Stomach (tissue), 9 donors: ENCODE measurements around the gene LDLRAD3. TPM values are rescaled to one million over a fixed set of nuclear protein-coding genes. Genes with fewer than 3 reads are reported as not detected.

Source experiments
- DNase-seq, 2 donors: peaks; one replicate each; pipeline versions ENCODE4 v3.0.0 to v3.0.0-alpha.2; 2013 to 2019
- H3K27ac ChIP-seq, 5 donors: fragments of 200-600 bp in 4 of 5; sonication (generic) in 4 of 5; one replicate each; pipeline ENCODE4 v1.5.1; 2013 to 2019; ENCODE audit warnings: mild to moderate bottlenecking in 1 of 5, moderate library complexity in 1 of 5
- H3K27me3 ChIP-seq, 3 donors: fragments of 200-600 bp; sonication (generic); one replicate each; pipeline ENCODE4 v1.5.1; 2017 to 2019; ENCODE audit warnings: mixed run types in 1 of 3
- H3K36me3 ChIP-seq, 4 donors: fragments of 200-600 bp; sonication (generic); 1 replicate in 3 of 4; 2 replicates in 1 of 4; pipeline ENCODE4 v1.5.1; 2016 to 2019
- H3K4me1 ChIP-seq, 4 donors: fragments of 200-600 bp; sonication (generic); one replicate each; pipeline ENCODE4 v1.5.1; 2016 to 2019
- H3K4me3 ChIP-seq, 4 donors: fragments of 200-600 bp; sonication (generic) in 3 of 4; one replicate each; pipeline ENCODE4 v1.5.1; 2016 to 2019; ENCODE audit warnings: mild to moderate bottlenecking in 1 of 4
- H3K9me3 ChIP-seq, 4 donors: fragments of 200-600 bp; sonication (generic); one replicate each; pipeline ENCODE4 v1.5.1; 2016 to 2019
- EP300 ChIP-seq: sonication (generic); formaldehyde crosslinking; IDR thresholded peaks from one replicate; pipeline ENCODE4 v1.6.1; 2017; ENCODE audit warnings: antibody characterized with exemption
- POLR2A ChIP-seq, 4 donors: fragments of 450-650 bp; IDR thresholded peaks; one replicate each; pipeline ENCODE4 v1.6.1; 2016; ENCODE audit warnings: antibody characterized with exemption in 4 of 4, control low read depth in 2 of 4, mild to moderate bottlenecking in 1 of 4, moderate library complexity in 1 of 4
- POLR2AphosphoS5 ChIP-seq, 3 donors: sonication (generic); formaldehyde crosslinking; IDR thresholded peaks; one replicate each; pipeline ENCODE4 v1.6.1; 2016; ENCODE audit warnings: antibody characterized with exemption in 3 of 3
- WGBS, 5 donors: extraction: QIAGEN DNeasy Blood & Tissue Kit in 3 of 5; methylation state at CpG; one replicate each; pipeline versions ENCODE4 v1.1.5 to v1.1.7; 2013 to 2018; 5-methylcytosine and 5-hydroxymethylcytosine counted together
- intact Hi-C: fragments of 100-400 bp; cut with DNase I; formaldehyde crosslinking; loops from one replicate; pipeline ENCODE4 v1.15.1; 2023; ENCODE audit warnings: low total_unique reads
- polyA plus RNA-seq, 3 donors: library from polyadenylated mRNA; stranded (reverse); fragments of 200-250 nt; gene quantifications; one replicate each; pipeline ENCODE4 v1.2.3, GENCODE V29; 2013
- total RNA-seq, 5 donors: library from RNA; depleted of rRNA; stranded (reverse); fragments of >200 nt; gene quantifications; one replicate each; pipeline versions ENCODE4 v1.1.0 to v1.2.3, GENCODE V29; 2014 to 2016
- TF ChIP-seq, protein P1 (sequence below), 7 experiments: fragments of 450-650 bp in 4 of 7; fragments of 200-600 bp in 3 of 7; sonication (generic) in 3 of 7; IDR thresholded peaks; one replicate each; pipeline ENCODE4 v1.5.1; 2016 to 2019; ENCODE audit warnings: antibody characterized with exemption in 7 of 7, control low read depth in 2 of 7, mild to moderate bottlenecking in 1 of 7
- donor health status: healthy with polysubstance abuse.
- donor health status: Bipolar disorder and iron deficiency.
- donor health status: healthy.

The LDLRAD3 gene
- total and polyA plus RNA-seq, 8 donors: 2.0 to 22.8 (median 7.9) TPM

DNA sequence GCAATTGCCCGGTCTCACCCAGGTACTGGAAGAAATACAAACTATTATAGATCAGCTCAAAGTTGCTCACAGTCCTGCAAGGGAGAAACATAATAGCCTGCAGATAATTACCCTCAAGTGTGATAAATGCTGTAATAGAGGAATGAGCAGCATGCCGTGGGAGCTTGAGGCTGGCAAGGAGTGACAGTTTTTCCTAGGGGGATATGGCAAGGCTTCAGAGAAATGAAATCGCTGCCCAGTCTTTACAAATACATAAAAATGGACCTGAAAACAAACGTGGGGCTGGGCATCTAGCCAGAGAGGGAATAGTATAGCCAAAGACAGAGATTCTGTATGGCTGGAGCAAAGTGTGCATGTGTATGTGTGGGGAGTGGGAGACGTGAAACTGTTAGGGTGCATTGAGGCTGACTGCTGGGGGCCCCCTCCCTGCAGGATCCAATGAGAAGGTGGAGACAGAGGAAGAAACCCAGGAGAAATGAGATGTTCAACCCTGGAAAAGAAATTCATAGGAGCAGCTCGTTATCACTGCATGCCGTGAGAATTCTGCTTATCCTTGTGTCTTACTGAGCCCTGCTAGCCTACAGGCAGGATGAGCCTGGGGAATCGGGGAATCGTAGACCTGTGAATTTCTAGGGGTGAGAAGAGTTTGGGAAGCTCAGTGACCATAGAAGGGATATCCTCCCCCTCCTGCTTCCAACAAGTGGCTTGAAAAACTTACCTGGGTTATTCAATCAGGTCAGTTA lies 167.0 kb downstream of the LDLRAD3 start:
- intact Hi-C loops: no loop called here
- TF ChIP-seq, protein P1, sequence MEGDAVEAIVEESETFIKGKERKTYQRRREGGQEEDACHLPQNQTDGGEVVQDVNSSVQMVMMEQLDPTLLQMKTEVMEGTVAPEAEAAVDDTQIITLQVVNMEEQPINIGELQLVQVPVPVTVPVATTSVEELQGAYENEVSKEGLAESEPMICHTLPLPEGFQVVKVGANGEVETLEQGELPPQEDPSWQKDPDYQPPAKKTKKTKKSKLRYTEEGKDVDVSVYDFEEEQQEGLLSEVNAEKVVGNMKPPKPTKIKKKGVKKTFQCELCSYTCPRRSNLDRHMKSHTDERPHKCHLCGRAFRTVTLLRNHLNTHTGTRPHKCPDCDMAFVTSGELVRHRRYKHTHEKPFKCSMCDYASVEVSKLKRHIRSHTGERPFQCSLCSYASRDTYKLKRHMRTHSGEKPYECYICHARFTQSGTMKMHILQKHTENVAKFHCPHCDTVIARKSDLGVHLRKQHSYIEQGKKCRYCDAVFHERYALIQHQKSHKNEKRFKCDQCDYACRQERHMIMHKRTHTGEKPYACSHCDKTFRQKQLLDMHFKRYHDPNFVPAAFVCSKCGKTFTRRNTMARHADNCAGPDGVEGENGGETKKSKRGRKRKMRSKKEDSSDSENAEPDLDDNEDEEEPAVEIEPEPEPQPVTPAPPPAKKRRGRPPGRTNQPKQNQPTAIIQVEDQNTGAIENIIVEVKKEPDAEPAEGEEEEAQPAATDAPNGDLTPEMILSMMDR (IDR thresholded peaks at IDR 0.05): no peak
- no peak for DNase-seq
- Histone ChIP-seq H3K4me1 (peaks cover 0 to 5% (median 0%) of the 10 kb centered on the region in 4 donors), H3K9me3 (peaks cover 0 to 16% (median 10%) of the 10 kb centered on the region in 4 donors), H3K27me3 (no peaks in the 10 kb centered on the region), H3K4me3 (no peak overlapping the region), H3K36me3 (peaks cover 0 to 29% (median 0%) of the 10 kb centered on the region in 4 donors), H3K27ac (no peak overlapping the region)
- WGBS, 5 donors: 32 to 56% (median 46%) methylated on average over 9 of the region's 9 CpGs

DNA sequence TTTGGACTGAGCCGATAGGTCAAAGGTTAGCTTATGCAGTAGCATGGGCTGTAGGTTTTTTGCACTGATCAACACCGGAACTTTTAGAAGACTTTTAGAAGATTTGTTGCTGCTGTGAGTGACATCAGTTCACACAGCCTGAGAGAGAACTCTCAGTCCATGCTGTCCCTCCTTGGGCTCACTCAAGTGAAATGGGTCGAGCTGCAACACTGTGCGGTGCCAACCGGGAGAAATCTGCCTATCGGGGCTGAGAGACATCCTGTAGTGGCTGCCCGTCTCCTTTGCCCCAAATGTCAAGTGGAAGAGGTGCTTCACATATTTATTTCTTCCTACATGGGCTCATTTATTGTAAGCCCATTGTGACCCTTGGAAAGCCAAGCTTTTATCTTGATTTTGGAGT lies 170.2 kb downstream of the LDLRAD3 start:
- H3K9me3 ChIP-seq: peaks cover 0 to 16% (median 10%) of the 10 kb centered on the region in 4 donors

DNA sequence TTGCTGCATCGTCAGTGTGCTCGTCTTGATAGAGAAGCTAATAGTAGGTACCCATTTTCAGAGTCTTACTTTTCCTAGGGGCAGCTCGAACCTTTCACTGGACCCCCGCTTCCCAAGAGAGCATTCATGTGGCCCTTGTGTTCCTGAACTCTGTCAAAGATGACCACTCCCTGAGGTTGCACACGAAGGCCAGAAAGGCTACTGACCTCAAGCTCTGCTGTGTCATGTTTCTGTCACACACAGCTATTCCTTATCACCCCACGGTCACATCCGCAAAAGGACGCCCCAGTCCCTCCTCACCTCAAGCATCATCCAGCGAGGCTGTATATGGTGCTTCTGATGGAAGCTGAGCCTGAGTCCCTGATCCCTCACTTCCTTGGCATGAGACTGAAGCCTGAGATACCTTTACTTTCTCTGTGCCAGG lies 171.5 kb downstream of the LDLRAD3 start:
- Histone ChIP-seq H3K27me3 (no peaks in the 10 kb centered on the region), H3K27ac (no peak overlapping the region), H3K9me3 (peaks cover 0 to 16% (median 10%) of the 10 kb centered on the region in 4 donors), H3K4me1 (peaks cover 0 to 5% (median 0%) of the 10 kb centered on the region in 4 donors), H3K4me3 (no peak overlapping the region), H3K36me3 (peaks cover 0 to 23% (median 0%) of the 10 kb centered on the region in 4 donors)
- 90 to 95% (median 93%) methylated on average over 9 of the region's 9 CpGs for WGBS, 5 donors
- TF ChIP-seq, protein P1 (IDR thresholded peaks at IDR 0.05): no peak
- TF ChIP-seq POLR2A (IDR thresholded peaks at IDR 0.05) (no peak), EP300 (no peak), POLR2AphosphoS5 (IDR thresholded peaks at IDR 0.05) (no peak)
- intact Hi-C loops: no loop called here
- DNase-seq: no peak

More for the DNA sequence above, 170.2 kb downstream of the LDLRAD3 start:
- H3K27ac ChIP-seq: no peak overlapping the region
- intact Hi-C loops: no loop called here
- 89 to 97% (median 94%) methylated on average over 7 of the region's 7 CpGs for WGBS, 5 donors
- H3K4me1 ChIP-seq: peaks cover 0 to 5% (median 0%) of the 10 kb centered on the region in 4 donors
- H3K27me3 ChIP-seq: no peaks in the 10 kb centered on the region
- DNase-seq: no peak
- TF ChIP-seq, protein P1 (IDR thresholded peaks at IDR 0.05): no peak
- TF ChIP-seq POLR2A (IDR thresholded peaks at IDR 0.05): no peak
- no peak for TF ChIP-seq EP300
- no peak for TF ChIP-seq POLR2AphosphoS5 (IDR thresholded peaks at IDR 0.05)
- H3K36me3 ChIP-seq: peaks cover 0 to 23% (median 0%) of the 10 kb centered on the region in 4 donors
- H3K4me3 ChIP-seq: no peak overlapping the region

DNA sequence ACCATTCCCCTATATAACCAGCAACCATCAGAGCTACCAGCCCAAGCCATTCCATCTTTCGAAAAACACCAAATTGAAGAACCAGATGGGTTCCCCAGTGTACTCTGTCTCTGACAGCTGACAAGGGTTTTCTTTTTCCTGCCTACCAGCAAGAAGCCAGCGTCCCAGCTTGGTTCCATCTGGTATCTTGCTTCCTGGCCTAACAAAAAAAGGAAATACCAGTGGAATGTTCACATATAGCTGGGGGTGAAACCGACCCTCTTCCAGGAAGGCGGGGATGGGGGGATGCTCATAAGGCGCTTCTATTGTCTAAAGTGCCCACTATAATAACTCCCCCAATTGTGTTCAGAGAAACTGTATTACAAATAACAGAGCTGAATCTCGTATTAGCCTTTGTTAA lies 172.3 kb downstream of the LDLRAD3 start:
- Histone ChIP-seq H3K4me1 (no peaks in the 10 kb centered on the region), H3K27me3 (no peaks in the 10 kb centered on the region), H3K9me3 (peaks cover 0 to 16% (median 10%) of the 10 kb centered on the region in 4 donors), H3K27ac (no peak overlapping the region), H3K36me3 (peaks cover 0 to 23% (median 0%) of the 10 kb centered on the region in 4 donors), H3K4me3 (no peak overlapping the region)
- no peak for DNase-seq
- intact Hi-C loops: no loop called here
- TF ChIP-seq POLR2AphosphoS5 (IDR thresholded peaks at IDR 0.05): no peak
- TF ChIP-seq, protein P1 (IDR thresholded peaks at IDR 0.05): no peak
- TF ChIP-seq EP300: no peak
- 68 to 86% (median 81%) methylated on average over 6 of the region's 6 CpGs for WGBS, 5 donors
